Suprapubic skin (tissue), 4 donors: ENCODE measurements around the gene RASSF7. TPM values are rescaled to one million over a fixed set of nuclear protein-coding genes. Genes with fewer than 3 reads are reported as not detected.

ENCODE experiments used
- DNase-seq, 2 donors: peaks; one replicate each; pipeline ENCODE4 v3.0.0-alpha.2; 2019; ENCODE audit warnings: low spot score in 2 of 2
- H3K27ac ChIP-seq: fragments of 200-600 bp; sonication (generic); one replicate; pipeline ENCODE4 v1.5.1; 2019
- H3K27me3 ChIP-seq: fragments of 200-600 bp; sonication (generic); one replicate; pipeline ENCODE4 v1.5.1; 2019
- H3K36me3 ChIP-seq: fragments of 200-600 bp; sonication (generic); one replicate; pipeline ENCODE4 v1.5.1; 2019
- H3K4me1 ChIP-seq: fragments of 200-600 bp; sonication (generic); one replicate; pipeline ENCODE4 v1.5.1; 2019
- H3K4me3 ChIP-seq: fragments of 200-600 bp; sonication (generic); one replicate; pipeline ENCODE4 v1.5.1; 2019; ENCODE audit warnings: mild to moderate bottlenecking
- H3K9me3 ChIP-seq: fragments of 200-600 bp; sonication (generic); one replicate; pipeline ENCODE4 v1.5.1; 2019
- CTCF ChIP-seq, 2 donors: fragments of 200-600 bp in 1 of 2; fragments of 450-650 bp in 1 of 2; sonication (generic) in 1 of 2; IDR thresholded peaks; one replicate each; pipeline ENCODE4 v1.5.1; 2016 to 2019; ENCODE audit warnings: antibody characterized with exemption in 2 of 2, mild to moderate bottlenecking in 1 of 2, moderate library complexity in 1 of 2
- EP300 ChIP-seq: sonication (generic); formaldehyde crosslinking; IDR thresholded peaks from one replicate; pipeline ENCODE4 v1.6.1; 2017; ENCODE audit warnings: antibody characterized with exemption
- POLR2A ChIP-seq, 2 donors: fragments of 450-650 bp; IDR thresholded peaks; one replicate each; pipeline ENCODE4 v1.6.1; 2017; ENCODE audit warnings: antibody characterized with exemption in 2 of 2, mild to moderate bottlenecking in 2 of 2, moderate library complexity in 2 of 2
- POLR2AphosphoS5 ChIP-seq, 3 donors: sonication (generic); formaldehyde crosslinking; IDR thresholded peaks; one replicate each; pipeline ENCODE4 v1.6.1; 2017; ENCODE audit warnings: antibody characterized with exemption in 3 of 3
- WGBS: methylation state at CpG from one replicate; pipeline ENCODE4 v1.1.5; 2018; 5-methylcytosine and 5-hydroxymethylcytosine counted together
- total RNA-seq, 4 donors: library from RNA; depleted of rRNA; stranded (reverse); fragments of >200 nt; gene quantifications; one replicate each; pipeline ENCODE4 v1.1.0, GENCODE V29; 2016

Gene RASSF7
- total RNA-seq, 4 donors from 2014 or later, result 82.6 to 113 (median 87.0) TPM

- H3K36me3 ChIP-seq, result no peaks in the 10 kb centered on the region
- no peak for TF ChIP-seq POLR2A (IDR thresholded peaks at IDR 0.05)
- TF ChIP-seq EP300, result no peak
- TF ChIP-seq CTCF (IDR thresholded peaks at IDR 0.05), result no peak
- no peak for TF ChIP-seq POLR2AphosphoS5 (IDR thresholded peaks at IDR 0.05)
- DNase-seq, result peak; percentile 74 to 77
- no peaks in the 10 kb centered on the region for H3K9me3 ChIP-seq
- no peaks in the 10 kb centered on the region for H3K27me3 ChIP-seq
- H3K4me1 ChIP-seq, result peaks cover 50% of the 10 kb centered on the region
- H3K27ac ChIP-seq, result peak overlapping the region; percentile 91
- H3K4me3 ChIP-seq, result peak overlapping the region; percentile 76
- WGBS, result no CpG with 5 or more reads among the region's 41 CpGs
Measured at GRCh38 chr11:567629-568292, 7.0 kb downstream of the RASSF7 start.

- WGBS, result 0% methylated on average over 2 of the region's 123 CpGs
Measured at GRCh38 chr11:568306-569157, 7.8 kb downstream of the RASSF7 start.

GRCh38 chr11:569158-569885 lies 8.6 kb downstream of the RASSF7 start:
- H3K4me3 ChIP-seq, result peak overlapping the region; percentile 76
- no peak for DNase-seq
- peaks cover 49% of the 10 kb centered on the region for H3K4me1 ChIP-seq
- H3K36me3 ChIP-seq, result no peaks in the 10 kb centered on the region
- no peak for TF ChIP-seq CTCF (IDR thresholded peaks at IDR 0.05)
- TF ChIP-seq POLR2AphosphoS5 (IDR thresholded peaks at IDR 0.05), result no peak
- TF ChIP-seq POLR2A (IDR thresholded peaks at IDR 0.05), result no peak
- no peak for TF ChIP-seq EP300
- no peaks in the 10 kb centered on the region for H3K27me3 ChIP-seq
- no peaks in the 10 kb centered on the region for H3K9me3 ChIP-seq
- 51% methylated on average over 11 of the region's 36 CpGs for WGBS
- H3K27ac ChIP-seq, result peak overlapping the region; percentile 91

More at GRCh38 chr11:568306-569157, 7.8 kb downstream of the RASSF7 start:
- no peaks in the 10 kb centered on the region for H3K9me3 ChIP-seq
- H3K27ac ChIP-seq, result peak overlapping the region; percentile 91
- H3K36me3 ChIP-seq, result no peaks in the 10 kb centered on the region
- peaks cover 52% of the 10 kb centered on the region for H3K4me1 ChIP-seq
- DNase-seq, result peak; percentile 95 to 96
- TF ChIP-seq POLR2AphosphoS5 (IDR thresholded peaks at IDR 0.05), result no peak
- TF ChIP-seq EP300, result no peak
- no peak for TF ChIP-seq CTCF (IDR thresholded peaks at IDR 0.05)
- TF ChIP-seq POLR2A (IDR thresholded peaks at IDR 0.05), result no peak
- H3K4me3 ChIP-seq, result peak overlapping the region; percentile 76
- no peaks in the 10 kb centered on the region for H3K27me3 ChIP-seq

GRCh38 chr11:571802-572185 lies 11.0 kb downstream of the RASSF7 start:
- WGBS, result 73% methylated on average over 6 of the region's 8 CpGs
- Histone ChIP-seq H3K36me3 (no peaks in the 10 kb centered on the region), H3K9me3 (no peaks in the 10 kb centered on the region), H3K4me1 (peaks cover 49% of the 10 kb centered on the region), H3K27me3 (no peaks in the 10 kb centered on the region), H3K4me3 (no peak overlapping the region), H3K27ac (no peak overlapping the region)
- no peak for TF ChIP-seq EP300
- no peak for TF ChIP-seq POLR2A (IDR thresholded peaks at IDR 0.05)
- TF ChIP-seq CTCF (IDR thresholded peaks at IDR 0.05), result no peak
- no peak for TF ChIP-seq POLR2AphosphoS5 (IDR thresholded peaks at IDR 0.05)
- no peak for DNase-seq
